GM12878 (cell line): ENCODE measurements around the gene TMOD3. TPM values are rescaled to one million over a fixed set of nuclear protein-coding genes. Genes with fewer than 3 reads are reported as not detected.
"Not testable (repeated sequence)": the region's sequence is repeated elsewhere in the genome, so short reads cannot be mapped to it uniquely, and the experiment has no call there.

Experiments used
- ATAC-seq: fragments of 200-7000 bp; cut with Tn5 transposase; 3 replicates; pipeline ENCODE4 v1.9.1; 2020; ENCODE audit warnings: mild to moderate bottlenecking, moderate library complexity
- BruUV-seq: library from RNA; stranded (reverse); fragments of 400-500 nt; replicated peaks from 2 replicates; lab custom pipeline; 2021; lab: Mats Ljungman, UMichigan
- CTCF ChIA-PET: fragments of 300-600 bp; sonication (Branson Sonifier 250); formaldehyde crosslinking; extraction: SDS; loops from one replicate; lab custom pipeline; 2021; ENCODE audit warnings: inconsistent platforms; lab: Yijun Ruan, JAX
- POLR2A ChIA-PET: fragments of 350-600 bp; formaldehyde crosslinking; extraction: SDS; loops from one replicate; lab custom pipeline; 2021; ENCODE audit warnings: inconsistent platforms; lab: Charles Lee
- RAD21 ChIA-PET: fragments of 300-600 bp; sonication (Branson Sonifier 250); formaldehyde crosslinking; loops from one replicate; lab custom pipeline; 2023; ENCODE audit warnings: antibody characterized with exemption; ENCODE audit not compliant: unreplicated experiment; lab: Charles Lee
- SMC1A ChIA-PET: fragments of 300-600 bp; sonication (Branson Sonifier 250); formaldehyde crosslinking; loops from one replicate; lab custom pipeline; 2023; ENCODE audit not compliant: unreplicated experiment, uncharacterized antibody; lab: Charles Lee
- DNase-seq: peaks from one replicate; pipeline ENCODE4 v3.0.0-alpha.2; 2011; ENCODE audit warnings: low read depth, low spot score
- FAIRE-seq: peaks from 3 replicates; lab custom pipeline; 2011; peaks lifted over from hg19 to GRCh38; lab: Jason Lieb, UNC
- H2AFZ ChIP-seq: 2 replicates; pipeline ENCODE4 v1.6.0; 2011; ENCODE audit warnings: low read depth, low read length, control low read depth; ENCODE audit not compliant: control insufficient read depth
- H3K27ac ChIP-seq: 2 replicates; pipeline ENCODE4 v1.5.1; 2011; ENCODE audit warnings: control low read depth; ENCODE audit not compliant: control insufficient read depth, insufficient read depth
- H3K27me3 ChIP-seq, 2 experiments: replicated peaks in 1 of 2; 2 replicates each; pipeline versions ENCODE4 v1.6.0 to v1.6.1; 2011; ENCODE audit warnings: low read length in 1 of 2; ENCODE audit not compliant: control insufficient read depth in 2 of 2, insufficient read depth in 2 of 2
- H3K36me3 ChIP-seq, 2 experiments: 2 replicates each; pipeline ENCODE4 v1.5.1; 2011; ENCODE audit warnings: low read length in 1 of 2; ENCODE audit not compliant: control insufficient read depth in 2 of 2, insufficient read depth in 2 of 2
- H3K4me1 ChIP-seq: 2 replicates; pipeline ENCODE4 v1.6.1; 2011; ENCODE audit warnings: mild to moderate bottlenecking, low read length, moderate library complexity, mixed read lengths; ENCODE audit not compliant: control insufficient read depth, insufficient read depth
- H3K4me2 ChIP-seq: 2 replicates; pipeline ENCODE4 v1.6.0; 2011; ENCODE audit warnings: control low read depth; ENCODE audit not compliant: control insufficient read depth, insufficient read depth
- H3K4me3 ChIP-seq: fragments of 200-600 bp; sonication (generic); 2 replicates; pipeline ENCODE4 v1.5.1; 2016
- H3K79me2 ChIP-seq: 2 replicates; pipeline ENCODE4 v1.6.0; 2011; ENCODE audit warnings: low read length; ENCODE audit not compliant: control insufficient read depth, insufficient read depth
- H3K9ac ChIP-seq: 2 replicates; pipeline ENCODE4 v1.8.0; 2011; ENCODE audit warnings: low read length, control low read depth, mixed read lengths; ENCODE audit not compliant: control insufficient read depth, insufficient read depth
- H3K9me3 ChIP-seq: replicated peaks from 3 replicates; pipeline ENCODE4 v1.5.1; 2011; ENCODE audit warnings: mild to moderate bottlenecking, low read length; ENCODE audit not compliant: control insufficient read depth, insufficient read depth
- H4K20me1 ChIP-seq: 2 replicates; pipeline ENCODE4 v1.6.0; 2011; ENCODE audit not compliant: control insufficient read depth, insufficient read depth
- WGBS: methylation state at CpG from one replicate; pipeline ENCODE4 v1.1.6; 2016; ENCODE audit warnings: low lambda C conversion rate; ENCODE audit not compliant: insufficient replicate concordance, insufficient coverage; ENCODE audit errors: missing lambda C conversion rate; 5-methylcytosine and 5-hydroxymethylcytosine counted together
- in situ Hi-C: fragments of 300-500 bp; cut with MboI; formaldehyde crosslinking; loops from 9 replicates; pipeline ENCODE4 v1.14.3; 2018; ENCODE audit warnings: mixed read lengths
- intact Hi-C: fragments of 100-400 bp; cut with micrococcal nuclease; formaldehyde crosslinking; loops from one replicate; pipeline ENCODE4 v1.14.2; 2022; ENCODE audit not compliant: unreplicated experiment
- polyA plus RNA-seq, 11 experiments: library from polyadenylated mRNA; depleted of rRNA in 4 of 11; unstranded in 6 of 11; stranded (reverse) in 5 of 11; fragments of >200 nt; fragmentation: Nextera tagmentation in 4 of 11; fragmentation: Illumina TruSeq in 1 of 11; extraction: Ambion mirVana in 4 of 11; extraction: Trizol in 1 of 11; gene quantifications; 1 replicate in 1 of 11; 2 replicates in 10 of 11; pipeline versions ENCODE4 v1.2.1 to v1.2.3, GENCODE V29; 2011 to 2016; ENCODE audit warnings: inconsistent platforms in 2 of 11, missing spikeins in 2 of 11, low read depth in 1 of 11
- total RNA-seq, 4 experiments: library from RNA; depleted of rRNA in 3 of 4; stranded (reverse); fragments of >200 nt in 3 of 4; fragmentation: Illumina TruSeq in 1 of 4; extraction: Trizol in 1 of 4; gene quantifications; 2 replicates each; pipeline versions ENCODE4 v1.2.1 to v1.2.3, GENCODE V29; 2013 to 2021

Gene TMOD3
- total and polyA plus RNA-seq, 10 of the 15 experiments (the other 5 are each of a cell fraction or from before 2014, with no cell fraction given) = 5.2 to 39.4 (median 22.5) TPM

DNA sequence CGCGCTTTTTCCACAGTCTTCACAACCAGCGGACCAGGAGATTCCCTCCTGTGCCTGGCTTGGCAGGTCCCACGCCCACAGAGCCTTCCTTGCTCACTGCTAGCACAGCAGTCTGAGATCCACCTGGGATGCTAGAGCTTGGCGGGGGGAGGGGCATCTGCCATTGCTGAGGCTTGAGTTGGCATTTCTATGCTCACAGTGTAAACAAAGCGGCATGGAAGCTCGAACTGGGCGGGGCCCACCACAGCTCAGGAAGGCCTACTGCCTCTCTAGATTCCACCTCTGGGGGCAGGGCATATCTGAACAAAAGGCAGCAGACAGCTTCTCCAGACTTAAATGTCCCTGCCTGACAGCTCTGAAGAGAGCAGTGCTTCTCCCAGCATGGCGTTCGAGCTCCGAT, 42.3 kb upstream of the TMOD3 start:
- in situ Hi-C loops, DNase-seq, H3K36me3 ChIP-seq, H4K20me1 ChIP-seq, H3K79me2 ChIP-seq, H3K27ac ChIP-seq, H3K9ac ChIP-seq, intact Hi-C loops, BruUV-seq, H3K9me3 ChIP-seq, H3K27me3 ChIP-seq, RAD21 ChIA-PET, H2AFZ ChIP-seq, ATAC-seq, H3K4me2 ChIP-seq, POLR2A ChIA-PET, H3K4me1 ChIP-seq, FAIRE-seq, H3K4me3 ChIP-seq: not testable (repeated sequence)
- ChIA-PET SMC1A (interaction anchor here (1.3 kb wide), 1 partner anchor 12 kb away, joined by 3 read pairs; no protein-coding TSS in a partner anchor), CTCF (interaction anchor here (1.7 to 5.2 kb wide), 2 partner anchors 10 to 137 kb away, joined by 4 to 28 read pairs; no protein-coding TSS in a partner anchor)
- WGBS = 92% methylated on average over 11 of the region's 11 CpGs

DNA sequence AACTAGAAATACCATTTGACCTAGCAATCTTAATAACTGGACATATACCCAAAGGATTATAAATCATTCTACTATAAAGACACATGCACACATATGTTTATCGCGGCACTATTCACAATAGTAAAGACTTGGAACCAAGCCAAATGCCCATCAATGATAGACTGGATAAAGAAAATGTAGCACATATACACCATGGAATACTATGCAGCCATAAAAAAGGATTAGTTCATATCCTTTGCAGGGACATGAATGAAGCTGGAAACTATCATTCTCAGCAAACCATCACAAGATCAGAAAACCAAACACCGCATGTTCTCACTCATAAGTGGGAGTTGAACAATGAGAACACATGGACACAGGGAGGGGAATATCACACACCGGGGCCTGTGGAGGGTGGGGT, 37.0 kb upstream of the TMOD3 start:
- H3K36me3 ChIP-seq, POLR2A ChIA-PET, BruUV-seq: not testable (repeated sequence)

More for the DNA sequence above, 37.0 kb upstream of the TMOD3 start:
- H2AFZ ChIP-seq, DNase-seq, H3K27ac ChIP-seq, H3K9me3 ChIP-seq, H3K9ac ChIP-seq, ATAC-seq, H4K20me1 ChIP-seq, H3K4me2 ChIP-seq, intact Hi-C loops, H3K79me2 ChIP-seq, H3K27me3 ChIP-seq, SMC1A ChIA-PET, FAIRE-seq, H3K4me1 ChIP-seq, RAD21 ChIA-PET, H3K4me3 ChIP-seq, CTCF ChIA-PET, in situ Hi-C loops: not testable (repeated sequence)
- WGBS = 100% methylated on average over 3 of the region's 4 CpGs
